Smooth muscle cell (in vitro differentiated cells): ENCODE results near the gene LILRA5. TPM values are rescaled to one million over a fixed set of nuclear protein-coding genes. Genes with fewer than 3 reads are reported as not detected.

Source experiments
- DNase-seq: peaks from one replicate; lab custom pipeline; 2025; ENCODE audit not compliant: unreplicated experiment; lab: John Stamatoyannopoulos, UW
- H2AFZ ChIP-seq: fragments of 200-600 bp; sonication (generic); 2 replicates; pipeline ENCODE4 v1.6.0; 2016; ENCODE audit warnings: antibody characterized with exemption, low read depth, mild to moderate bottlenecking
- H3F3A ChIP-seq: fragments of 200-600 bp; sonication (generic); 2 replicates; pipeline ENCODE4 v1.6.0; 2017; ENCODE audit warnings: antibody characterized with exemption, low read depth
- H3K27ac ChIP-seq: fragments of 200-600 bp; sonication (generic); 2 replicates; pipeline ENCODE4 v1.5.1; 2016; ENCODE audit warnings: low read depth, mild to moderate bottlenecking
- H3K27me3 ChIP-seq: fragments of 200-600 bp; sonication (generic); 2 replicates; pipeline ENCODE4 v1.6.1; 2016; ENCODE audit warnings: low read depth, mild to moderate bottlenecking
- H3K36me3 ChIP-seq: fragments of 200-600 bp; sonication (generic); 2 replicates; pipeline ENCODE4 v1.5.1; 2016; ENCODE audit warnings: low read depth
- H3K4me1 ChIP-seq: fragments of 200-600 bp; sonication (generic); 2 replicates; pipeline ENCODE4 v1.5.1; 2016; ENCODE audit warnings: low read depth
- H3K4me2 ChIP-seq: fragments of 200-600 bp; sonication (generic); 2 replicates; pipeline ENCODE4 v1.6.0; 2016; ENCODE audit warnings: mild to moderate bottlenecking
- H3K4me3 ChIP-seq: fragments of 200-600 bp; sonication (generic); 2 replicates; pipeline ENCODE4 v1.5.1; 2016; ENCODE audit warnings: mild to moderate bottlenecking
- H3K79me2 ChIP-seq: fragments of 200-600 bp; sonication (generic); 2 replicates; pipeline ENCODE4 v1.6.0; 2016; ENCODE audit warnings: low read depth, mild to moderate bottlenecking
- H3K9ac ChIP-seq: fragments of 200-600 bp; sonication (generic); 2 replicates; pipeline ENCODE4 v1.6.0; 2016; ENCODE audit warnings: low read depth
- H3K9me3 ChIP-seq: fragments of 200-600 bp; sonication (generic); replicated peaks from 2 replicates; pipeline ENCODE4 v1.5.1; 2016; ENCODE audit warnings: low read depth
- H4K20me1 ChIP-seq: fragments of 200-600 bp; sonication (generic); 2 replicates; pipeline ENCODE4 v1.6.0; 2016; ENCODE audit warnings: low read depth
- WGBS: methylation state at CpG from one replicate; pipeline ENCODE4 v1.1.7; 2016; ENCODE audit warnings: low lambda C conversion rate; 5-methylcytosine and 5-hydroxymethylcytosine counted together
- polyA plus RNA-seq: library from polyadenylated mRNA; unstranded; fragments of >200 nt; fragmentation: Nextera tagmentation; extraction: Ambion mirVana; gene quantifications from 2 replicates; pipeline ENCODE4 v1.2.1, GENCODE V29; 2016
- total RNA-seq: library from RNA; depleted of rRNA; stranded (reverse); fragments of >200 nt; gene quantifications from 2 replicates; pipeline ENCODE4 v1.2.3, GENCODE V29; 2014
- TF ChIP-seq, protein P1 (sequence below): fragments of 200-600 bp; sonication (generic); IDR thresholded peaks from 2 replicates; pipeline ENCODE4 v1.5.1; 2017; ENCODE audit warnings: borderline replicate concordance, mild to moderate bottlenecking, antibody characterized with exemption; ENCODE audit not compliant: insufficient read depth, poor library complexity, severe bottlenecking

LILRA5 gene
- total and polyA plus RNA-seq, 2 experiments from 2014 or later: not detected

- Histone ChIP-seq H3K4me2 (no peak overlapping the region), H3K9ac (no peak overlapping the region), H3F3A (no peaks in the 10 kb centered on the region), H3K4me1 (no peaks in the 10 kb centered on the region), H2AFZ (no peak overlapping the region), H3K79me2 (no peaks in the 10 kb centered on the region), H3K27me3 (no peaks in the 10 kb centered on the region), H3K9me3 (no peaks in the 10 kb centered on the region), H3K36me3 (no peaks in the 10 kb centered on the region), H3K4me3 (no peak overlapping the region), H4K20me1 (no peaks in the 10 kb centered on the region), H3K27ac (no peak overlapping the region)
- DNase-seq: no peak
- TF ChIP-seq, protein P1, sequence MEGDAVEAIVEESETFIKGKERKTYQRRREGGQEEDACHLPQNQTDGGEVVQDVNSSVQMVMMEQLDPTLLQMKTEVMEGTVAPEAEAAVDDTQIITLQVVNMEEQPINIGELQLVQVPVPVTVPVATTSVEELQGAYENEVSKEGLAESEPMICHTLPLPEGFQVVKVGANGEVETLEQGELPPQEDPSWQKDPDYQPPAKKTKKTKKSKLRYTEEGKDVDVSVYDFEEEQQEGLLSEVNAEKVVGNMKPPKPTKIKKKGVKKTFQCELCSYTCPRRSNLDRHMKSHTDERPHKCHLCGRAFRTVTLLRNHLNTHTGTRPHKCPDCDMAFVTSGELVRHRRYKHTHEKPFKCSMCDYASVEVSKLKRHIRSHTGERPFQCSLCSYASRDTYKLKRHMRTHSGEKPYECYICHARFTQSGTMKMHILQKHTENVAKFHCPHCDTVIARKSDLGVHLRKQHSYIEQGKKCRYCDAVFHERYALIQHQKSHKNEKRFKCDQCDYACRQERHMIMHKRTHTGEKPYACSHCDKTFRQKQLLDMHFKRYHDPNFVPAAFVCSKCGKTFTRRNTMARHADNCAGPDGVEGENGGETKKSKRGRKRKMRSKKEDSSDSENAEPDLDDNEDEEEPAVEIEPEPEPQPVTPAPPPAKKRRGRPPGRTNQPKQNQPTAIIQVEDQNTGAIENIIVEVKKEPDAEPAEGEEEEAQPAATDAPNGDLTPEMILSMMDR: no peak
- WGBS: 86% methylated on average over 14 of the region's 14 CpGs
These were observed 7.1 kb upstream of the LILRA5 start for GRCh38 chr19:54319892-54320670.

- no peaks in the 10 kb centered on the region for H3K79me2 ChIP-seq
- H3K9me3 ChIP-seq: no peaks in the 10 kb centered on the region
- 89% methylated on average over 7 of the region's 7 CpGs for WGBS
- no peak overlapping the region for H3K4me3 ChIP-seq
- TF ChIP-seq, protein P1: no peak
- no peaks in the 10 kb centered on the region for H3F3A ChIP-seq
- H3K27me3 ChIP-seq: no peaks in the 10 kb centered on the region
- H3K4me2 ChIP-seq: no peak overlapping the region
- no peak for DNase-seq
- H4K20me1 ChIP-seq: no peaks in the 10 kb centered on the region
- no peaks in the 10 kb centered on the region for H3K4me1 ChIP-seq
- no peak overlapping the region for H3K27ac ChIP-seq
- no peaks in the 10 kb centered on the region for H3K36me3 ChIP-seq
- H2AFZ ChIP-seq: no peak overlapping the region
- H3K9ac ChIP-seq: no peak overlapping the region
These were observed 6.1 kb upstream of the LILRA5 start for GRCh38 chr19:54319049-54319448.

DNA sequence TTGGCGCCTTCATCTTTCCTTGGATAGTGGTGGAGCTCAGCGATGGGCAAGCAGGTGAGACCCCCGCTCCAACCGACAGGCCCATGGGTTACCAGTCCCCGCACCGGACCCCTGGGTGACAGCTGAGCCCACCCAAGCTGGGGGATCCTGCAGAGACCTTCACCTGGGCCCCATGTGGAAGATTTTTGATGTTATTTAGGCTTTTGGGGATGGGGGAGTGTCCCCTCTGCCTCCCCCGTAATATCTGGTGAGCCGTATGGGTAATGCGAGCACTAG lies 4.9 kb upstream of the LILRA5 start:
- TF ChIP-seq, protein P1: no peak
- no peak overlapping the region for H2AFZ ChIP-seq
- H3K79me2 ChIP-seq: no peaks in the 10 kb centered on the region

More for the DNA sequence above, 4.9 kb upstream of the LILRA5 start:
- Histone ChIP-seq H3K36me3 (no peaks in the 10 kb centered on the region), H3F3A (no peaks in the 10 kb centered on the region), H3K27ac (no peak overlapping the region), H3K4me2 (no peak overlapping the region), H3K4me1 (no peaks in the 10 kb centered on the region), H3K27me3 (no peaks in the 10 kb centered on the region), H3K9me3 (no peaks in the 10 kb centered on the region), H4K20me1 (no peaks in the 10 kb centered on the region), H3K4me3 (no peak overlapping the region), H3K9ac (no peak overlapping the region)
- DNase-seq: no peak
- 93% methylated on average over 9 of the region's 9 CpGs for WGBS
